GM21447 (cell line): ENCODE data around the gene MYCT1.

Experiments used
- ATAC-seq: cut with Tn5 transposase; IDR thresholded peaks from one replicate; pipeline ENCODE4 v1.9.1; 2021; ENCODE audit not compliant: unreplicated experiment

MYCT1 gene

GRCh38 chr6:152721956-152722355 is 24.3 kb downstream of the MYCT1 start:
- no peak for ATAC-seq

GRCh38 chr6:152723398-152723797 is 25.7 kb downstream of the MYCT1 start:
- no peak for ATAC-seq

GRCh38 chr6:152726313-152726712 is 28.6 kb downstream of the MYCT1 start:
- ATAC-seq, result no peak

- ATAC-seq, result no peak
Measured at GRCh38 chr6:152727507-152727906, 29.8 kb downstream of the MYCT1 start.

- no peak for ATAC-seq
Measured at GRCh38 chr6:152734630-152735029, 36.9 kb downstream of the MYCT1 start.

- ATAC-seq, result no peak
Measured at GRCh38 chr6:152736687-152737273, 39.1 kb downstream of the MYCT1 start.

- ATAC-seq, result no peak
Measured at GRCh38 chr6:152745509-152746171, 47.9 kb downstream of the MYCT1 start.

GRCh38 chr6:152746172-152746553 is 48.5 kb downstream of the MYCT1 start:
- ATAC-seq, result no peak

GRCh38 chr6:152748843-152749242 is 51.1 kb downstream of the MYCT1 start:
- no peak for ATAC-seq

- no peak for ATAC-seq
Measured at GRCh38 chr6:152749336-152749735, 51.6 kb downstream of the MYCT1 start.

GRCh38 chr6:152750694-152751093 is 53.0 kb downstream of the MYCT1 start, which contains the start of gene VIP:
VIP (plus strand) TSS chr6:152750797; CDS start chr6:152752178, 1,381 bp downstream.
- ATAC-seq, result no peak

GRCh38 chr6:152765331-152765730 is 67.6 kb downstream of the MYCT1 start:
- no peak for ATAC-seq

GRCh38 chr6:152769159-152769558 is 71.5 kb downstream of the MYCT1 start:
- ATAC-seq, result no peak

GRCh38 chr6:152769993-152770392 is 72.3 kb downstream of the MYCT1 start:
- ATAC-seq, result no peak

GRCh38 chr6:152771061-152771687 is 73.5 kb downstream of the MYCT1 start:
- ATAC-seq, result no peak
